Testis (tissue), 2 donors: ENCODE results near the gene ADAM12.

Experiments used
- CTCF ChIP-seq, 3 experiments: fragments of 450-650 bp in 2 of 3; fragments of 200-600 bp in 1 of 3; sonication (generic) in 1 of 3; IDR thresholded peaks; one replicate each; pipeline ENCODE4 v1.5.1; 2016 to 2019; ENCODE audit warnings: antibody characterized with exemption in 3 of 3, mild to moderate bottlenecking in 2 of 3, moderate library complexity in 1 of 3
- POLR2A ChIP-seq: fragments of 450-650 bp; IDR thresholded peaks from one replicate; pipeline ENCODE4 v1.6.1; 2017; ENCODE audit warnings: antibody characterized with exemption, mild to moderate bottlenecking, moderate library complexity

- TF ChIP-seq POLR2A, result no peak
- TF ChIP-seq CTCF (IDR thresholded peaks at IDR 0.05), result no peak
These were observed 35.8 kb downstream of the ADAM12 start for GRCh38 chr10:126352453-126352852.
